HEK293 (cell line): ENCODE data around the gene LRRC53.

Source experiments
- CTCF ChIA-PET: fragments of 350-600 bp; formaldehyde crosslinking; extraction: SDS; loops from one replicate; lab custom pipeline; 2021; ENCODE audit warnings: antibody characterized with exemption; lab: Yijun Ruan, JAX
- POLR2A ChIA-PET: fragments of 300-600 bp; formaldehyde crosslinking; extraction: SDS; loops from one replicate; lab custom pipeline; 2020; ENCODE audit warnings: antibody characterized with exemption, inconsistent platforms; lab: Yijun Ruan, JAX
- H3K27ac ChIP-seq: fragments of 200-500 bp; sonication (Bioruptor generic); 2 replicates; pipeline ENCODE4 v1.5.1; 2014; ENCODE audit warnings: low read depth, low read length, control low read depth, inconsistent platforms; ENCODE audit errors: extremely low read depth
- H3K36me3 ChIP-seq, 2 experiments: fragments of 200-500 bp in 1 of 2; sonication (Bioruptor generic) in 1 of 2; 1 replicate in 1 of 2; 2 replicates in 1 of 2; pipeline ENCODE4 v1.5.1; 2014 to 2017; ENCODE audit warnings: inconsistent platforms in 2 of 2, low read length in 2 of 2; ENCODE audit not compliant: control insufficient read depth in 2 of 2, insufficient read depth in 1 of 2
- H3K4me1 ChIP-seq: fragments of 200-500 bp; sonication (Bioruptor generic); 2 replicates; pipeline ENCODE4 v1.5.1; 2014; ENCODE audit warnings: mild to moderate bottlenecking, low read length, inconsistent platforms; ENCODE audit not compliant: control insufficient read depth, insufficient read depth
- H3K4me3 ChIP-seq: 2 replicates; pipeline ENCODE4 v1.5.1; 2011; ENCODE audit warnings: low read depth, mild to moderate bottlenecking, control low read depth, low read length, moderate library complexity
- H3K9me3 ChIP-seq: fragments of 200-500 bp; sonication (Bioruptor generic); 2 replicates; pipeline ENCODE4 v1.5.1; 2014; ENCODE audit warnings: low read depth, low read length, inconsistent platforms; ENCODE audit not compliant: control insufficient read depth, insufficient read depth
- CTCF ChIP-seq: fragments of 450-650 bp; formaldehyde crosslinking; IDR thresholded peaks from 2 replicates; pipeline ENCODE4 v1.5.1; 2016; ENCODE audit warnings: missing biosample characterization, missing genetic modification characterization
- KLF17 ChIP-seq: fragments of 450-650 bp; formaldehyde crosslinking; IDR thresholded peaks from 2 replicates; pipeline ENCODE4 v1.5.1; 2016; ENCODE audit warnings: missing biosample characterization, missing genetic modification characterization
- OSR2 ChIP-seq: fragments of 450-650 bp; formaldehyde crosslinking; IDR thresholded peaks from 2 replicates; pipeline ENCODE4 v1.5.1; 2016; ENCODE audit warnings: missing biosample characterization, missing genetic modification characterization
- RBAK ChIP-seq: fragments of 450-650 bp; formaldehyde crosslinking; IDR thresholded peaks from 2 replicates; pipeline ENCODE4 v1.5.1; 2016; ENCODE audit warnings: missing biosample characterization, missing genetic modification characterization
- ZBTB1 ChIP-seq: fragments of 450-650 bp; formaldehyde crosslinking; IDR thresholded peaks from 2 replicates; pipeline ENCODE4 v1.5.1; 2016; ENCODE audit warnings: missing biosample characterization, missing genetic modification characterization
- ZBTB49 ChIP-seq: fragments of 450-650 bp; formaldehyde crosslinking; IDR thresholded peaks from 2 replicates; pipeline ENCODE4 v1.5.1; 2016; ENCODE audit warnings: missing biosample characterization, missing genetic modification characterization, low read depth
- ZNF157 ChIP-seq: fragments of 450-650 bp; formaldehyde crosslinking; IDR thresholded peaks from 2 replicates; pipeline ENCODE4 v1.5.1; 2016; ENCODE audit warnings: missing biosample characterization, missing genetic modification characterization
- ZNF23 ChIP-seq: fragments of 450-650 bp; formaldehyde crosslinking; IDR thresholded peaks from 2 replicates; pipeline ENCODE4 v1.5.1; 2016; ENCODE audit warnings: missing biosample characterization, missing genetic modification characterization, borderline replicate concordance
- ZNF26 ChIP-seq: fragments of 450-650 bp; formaldehyde crosslinking; IDR thresholded peaks from 2 replicates; pipeline ENCODE4 v1.5.1; 2016; ENCODE audit warnings: missing biosample characterization, missing genetic modification characterization
- ZNF280D ChIP-seq: fragments of 450-650 bp; formaldehyde crosslinking; IDR thresholded peaks from 2 replicates; pipeline ENCODE4 v1.5.1; 2016; ENCODE audit warnings: missing biosample characterization, missing genetic modification characterization
- ZNF324 ChIP-seq: fragments of 450-650 bp; formaldehyde crosslinking; IDR thresholded peaks from 2 replicates; pipeline ENCODE4 v1.5.1; 2016; ENCODE audit warnings: missing biosample characterization, missing genetic modification characterization
- ZNF362 ChIP-seq: fragments of 450-650 bp; formaldehyde crosslinking; IDR thresholded peaks from 2 replicates; pipeline ENCODE4 v1.5.1; 2016; ENCODE audit warnings: missing biosample characterization, missing genetic modification characterization
- ZNF37A ChIP-seq: fragments of 450-650 bp; IDR thresholded peaks from 2 replicates; pipeline ENCODE4 v1.5.1; 2018; ENCODE audit warnings: missing biosample characterization, missing genetic modification characterization
- ZNF548 ChIP-seq: fragments of 450-650 bp; formaldehyde crosslinking; IDR thresholded peaks from 2 replicates; pipeline ENCODE4 v1.5.1; 2016; ENCODE audit warnings: missing biosample characterization, missing genetic modification characterization
- ZNF639 ChIP-seq: fragments of 450-650 bp; formaldehyde crosslinking; IDR thresholded peaks from 2 replicates; pipeline ENCODE4 v1.5.1; 2016; ENCODE audit warnings: missing biosample characterization, missing genetic modification characterization
- ZNF776 ChIP-seq: fragments of 450-650 bp; formaldehyde crosslinking; IDR thresholded peaks from 2 replicates; pipeline ENCODE4 v1.5.0; 2017; ENCODE audit warnings: missing biosample characterization, missing genetic modification characterization, borderline replicate concordance
- ZNF785 ChIP-seq: fragments of 450-650 bp; formaldehyde crosslinking; IDR thresholded peaks from 2 replicates; pipeline ENCODE4 v1.5.1; 2016; ENCODE audit warnings: missing biosample characterization, missing genetic modification characterization
- ZNF843 ChIP-seq: fragments of 450-650 bp; formaldehyde crosslinking; IDR thresholded peaks from 2 replicates; pipeline ENCODE4 v1.5.1; 2016; ENCODE audit warnings: missing biosample characterization, missing genetic modification characterization

LRRC53 gene

GRCh38 chr1:74430342-74430934, 82.0 kb downstream of the LRRC53 start:
- no peak for TF ChIP-seq KLF17 (tag by site-specific recombination)
- no peak for TF ChIP-seq RBAK (tag by site-specific recombination)
- H3K36me3 ChIP-seq: no peaks in the 10 kb centered on the region
- H3K4me1 ChIP-seq: no peaks in the 10 kb centered on the region
- no peak overlapping the region for H3K27ac ChIP-seq
- H3K4me3 ChIP-seq: no peak overlapping the region
- H3K9me3 ChIP-seq: no peaks in the 10 kb centered on the region
- ChIA-PET CTCF (no interaction called here), POLR2A (no interaction called here)

- TF ChIP-seq ZNF26 (tag by site-specific recombination) (no peak), ZNF785 (tag by site-specific recombination) (no peak), ZNF324 (tag by site-specific recombination) (no peak), ZNF776 (tag by site-specific recombination) (no peak), ZNF280D (no peak), OSR2 (tag by site-specific recombination) (no peak)
- no peaks in the 10 kb centered on the region for H3K36me3 ChIP-seq
- no peak overlapping the region for H3K27ac ChIP-seq
- H3K4me3 ChIP-seq: no peak overlapping the region
- POLR2A ChIA-PET: interaction anchor here (0.6 kb wide), 1 partner anchor 264 kb away, joined by 3 read pairs; no protein-coding TSS in a partner anchor
- CTCF ChIA-PET: interaction anchor here (0.8 kb wide), 1 partner anchor 604 kb away, joined by 3 read pairs; no protein-coding TSS in a partner anchor
- H3K9me3 ChIP-seq: no peaks in the 10 kb centered on the region
- H3K4me1 ChIP-seq: no peaks in the 10 kb centered on the region
These were observed 82.8 kb downstream of the LRRC53 start for GRCh38 chr1:74429580-74429979.

GRCh38 chr1:74427681-74428080, 84.7 kb downstream of the LRRC53 start:
- ChIA-PET CTCF (no interaction called here), POLR2A (no interaction called here)
- H3K4me3 ChIP-seq: no peak overlapping the region
- H3K27ac ChIP-seq: no peak overlapping the region
- no peaks in the 10 kb centered on the region for H3K4me1 ChIP-seq
- H3K36me3 ChIP-seq: no peaks in the 10 kb centered on the region
- H3K9me3 ChIP-seq: no peaks in the 10 kb centered on the region
- no peak for TF ChIP-seq ZNF362 (tag by site-specific recombination)
- no peak for TF ChIP-seq ZNF157
- no peak for TF ChIP-seq ZBTB49 (tag by site-specific recombination)
- TF ChIP-seq ZNF548 (tag by site-specific recombination): no peak
- no peak for TF ChIP-seq ZNF843 (tag by site-specific recombination)
- TF ChIP-seq ZNF639 (tag by site-specific recombination): no peak
- TF ChIP-seq ZNF23 (tag by site-specific recombination): no peak
- no peak for TF ChIP-seq CTCF (tag by site-specific recombination)
- no peak for TF ChIP-seq ZNF37A (tag by site-specific recombination)
- TF ChIP-seq ZBTB1 (tag by site-specific recombination): no peak
